Tibial artery (tissue), 4 donors: ENCODE data around the gene AFG1L.

Experiments
- DNase-seq, 2 donors: peaks; one replicate each; pipeline ENCODE4 v3.0.0-alpha.2; 2019
- H3K27ac ChIP-seq, 2 donors: fragments of 200-600 bp; sonication (generic) in 1 of 2; 1 replicate in 1 of 2; 2 replicates in 1 of 2; pipeline ENCODE4 v1.5.1; 2018 to 2019; ENCODE audit warnings: mild to moderate bottlenecking in 1 of 2
- H3K27me3 ChIP-seq, 2 donors: fragments of 200-600 bp; sonication (generic) in 1 of 2; one replicate each; pipeline versions ENCODE4 v1.5.1 to v1.6.0; 2016 to 2019
- H3K36me3 ChIP-seq, 3 donors: fragments of 200-600 bp; sonication (generic) in 2 of 3; one replicate each; pipeline ENCODE4 v1.5.1; 2016 to 2019; ENCODE audit warnings: mild to moderate bottlenecking in 2 of 3
- H3K4me1 ChIP-seq, 4 donors: fragments of 200-600 bp; sonication (generic) in 2 of 4; 1 replicate in 3 of 4; 2 replicates in 1 of 4; pipeline ENCODE4 v1.5.1; 2016 to 2019
- H3K4me3 ChIP-seq, 2 donors: fragments of 200-600 bp; sonication (generic) in 1 of 2; 1 replicate in 1 of 2; 2 replicates in 1 of 2; pipeline ENCODE4 v1.5.1; 2018 to 2019; ENCODE audit warnings: mild to moderate bottlenecking in 2 of 2
- H3K9me3 ChIP-seq, 3 donors: fragments of 200-600 bp; sonication (generic) in 1 of 3; one replicate each; pipeline ENCODE4 v1.5.1; 2016 to 2019
- CTCF ChIP-seq, 2 experiments: fragments of 200-600 bp in 1 of 2; fragments of 450-650 bp in 1 of 2; IDR thresholded peaks; one replicate each; pipeline ENCODE4 v1.5.1; 2017 to 2019; ENCODE audit warnings: antibody characterized with exemption in 2 of 2, mild to moderate bottlenecking in 1 of 2, moderate library complexity in 1 of 2
- intact Hi-C: fragments of 100-400 bp; cut with DNase I; formaldehyde crosslinking; loops from one replicate; pipeline ENCODE4 v1.15.0; 2023; ENCODE audit warnings: low total_unique reads

AFG1L gene

GRCh38 chr6:108507316-108507715 is 212.5 kb downstream of the AFG1L start:
- no peaks in the 10 kb centered on the region for H3K4me1 ChIP-seq
- intact Hi-C loops, result no loop called here

GRCh38 chr6:108510461-108511319 is 215.8 kb downstream of the AFG1L start:
- Histone ChIP-seq H3K27ac (no peak overlapping the region), H3K4me3 (no peak overlapping the region), H3K4me1 (no peaks in the 10 kb centered on the region), H3K9me3 (no peaks in the 10 kb centered on the region), H3K36me3 (peaks cover 0 to 10% (median 0%) of the 10 kb centered on the region in 3 donors), H3K27me3 (no peaks in the 10 kb centered on the region)
- TF ChIP-seq CTCF (IDR thresholded peaks at IDR 0.05), result no peak
- no peak for DNase-seq
- intact Hi-C loops, result no loop called here

More at GRCh38 chr6:108507316-108507715, 212.5 kb downstream of the AFG1L start:
- Histone ChIP-seq H3K9me3 (no peaks in the 10 kb centered on the region), H3K27ac (no peak overlapping the region), H3K4me3 (no peak overlapping the region), H3K27me3 (no peaks in the 10 kb centered on the region), H3K36me3 (no peaks in the 10 kb centered on the region)
- TF ChIP-seq CTCF (IDR thresholded peaks at IDR 0.05), result no peak
- DNase-seq, result no peak

- no peak overlapping the region for H3K27ac ChIP-seq
- H3K36me3 ChIP-seq, result peaks cover 0 to 11% (median 7%) of the 10 kb centered on the region in 3 donors
- no peak for TF ChIP-seq CTCF (IDR thresholded peaks at IDR 0.05)
- no peak overlapping the region for H3K4me3 ChIP-seq
- no peak for DNase-seq
- no peaks in the 10 kb centered on the region for H3K4me1 ChIP-seq
- H3K9me3 ChIP-seq, result no peaks in the 10 kb centered on the region
- no peaks in the 10 kb centered on the region for H3K27me3 ChIP-seq
- intact Hi-C loops, result no loop called here
These were observed 224.1 kb downstream of the AFG1L start for GRCh38 chr6:108518714-108519576.

- Histone ChIP-seq H3K4me3 (no peak overlapping the region), H3K36me3 (peaks cover 0 to 11% (median 7%) of the 10 kb centered on the region in 3 donors), H3K27ac (no peak overlapping the region), H3K4me1 (no peaks in the 10 kb centered on the region), H3K27me3 (no peaks in the 10 kb centered on the region), H3K9me3 (no peaks in the 10 kb centered on the region)
- no peak for DNase-seq
- intact Hi-C loops, result no loop called here
- no peak for TF ChIP-seq CTCF (IDR thresholded peaks at IDR 0.05)
These were observed 226.8 kb downstream of the AFG1L start for GRCh38 chr6:108521616-108522107.

GRCh38 chr6:108523697-108524096 is 228.8 kb downstream of the AFG1L start:
- Histone ChIP-seq H3K4me1 (no peaks in the 10 kb centered on the region), H3K27me3 (peaks cover 0 to 3% of the 10 kb centered on the region in 2 donors), H3K27ac (no peak overlapping the region), H3K9me3 (no peaks in the 10 kb centered on the region), H3K36me3 (peaks cover 0 to 11% (median 7%) of the 10 kb centered on the region in 3 donors), H3K4me3 (no peak overlapping the region)
- intact Hi-C loops, result no loop called here
- no peak for TF ChIP-seq CTCF (IDR thresholded peaks at IDR 0.05)
- no peak for DNase-seq
